Type B pancreatic cell (in vitro differentiated cells): Measurements from ENCODE around the gene STK32B. TPM values are rescaled to one million over a fixed set of nuclear protein-coding genes. Genes with fewer than 3 reads are reported as not detected.

ENCODE experiments used
- DNase-seq: peaks from one replicate; pipeline ENCODE4 v3.0.0; 2021; ENCODE audit warnings: mixed read lengths; ENCODE audit not compliant: unreplicated experiment; ENCODE audit errors: extremely low spot score
- H3K27ac Mint-ChIP-seq: 2 replicates; pipeline ENCODE4 v1.8.0; 2021; ENCODE audit warnings: mild to moderate bottlenecking, mixed read lengths
- H3K27me3 Mint-ChIP-seq: 2 replicates; pipeline ENCODE4 v1.8.0; 2021; ENCODE audit warnings: mixed read lengths
- H3K36me3 Mint-ChIP-seq: 2 replicates; pipeline ENCODE4 v1.8.0; 2021; ENCODE audit warnings: mixed read lengths
- H3K4me1 Mint-ChIP-seq: one replicate; pipeline ENCODE4 v1.8.0; 2021; ENCODE audit warnings: mixed read lengths; ENCODE audit not compliant: unreplicated experiment
- H3K4me3 Mint-ChIP-seq: 2 replicates; pipeline ENCODE4 v1.8.0; 2021; ENCODE audit warnings: mild to moderate bottlenecking, mixed read lengths
- H3K9me3 Mint-ChIP-seq: 2 replicates; pipeline ENCODE4 v1.8.0; 2021; ENCODE audit warnings: mixed read lengths
- total RNA-seq: library from RNA; stranded (reverse); gene quantifications from 2 replicates; pipeline ENCODE4 v1.2.1, GENCODE V29; 2021; ENCODE audit warnings: low replicate concordance
- TF ChIP-seq, protein P1 (sequence below): fragments of 200-600 bp; sonication (generic); conservative IDR thresholded peaks from 2 replicates; pipeline ENCODE4 v1.5.0; 2021; ENCODE audit warnings: antibody characterized with exemption, mild to moderate bottlenecking

The STK32B gene
- total RNA-seq, 1 donor from 2014 or later, result 3.0 TPM

DNA sequence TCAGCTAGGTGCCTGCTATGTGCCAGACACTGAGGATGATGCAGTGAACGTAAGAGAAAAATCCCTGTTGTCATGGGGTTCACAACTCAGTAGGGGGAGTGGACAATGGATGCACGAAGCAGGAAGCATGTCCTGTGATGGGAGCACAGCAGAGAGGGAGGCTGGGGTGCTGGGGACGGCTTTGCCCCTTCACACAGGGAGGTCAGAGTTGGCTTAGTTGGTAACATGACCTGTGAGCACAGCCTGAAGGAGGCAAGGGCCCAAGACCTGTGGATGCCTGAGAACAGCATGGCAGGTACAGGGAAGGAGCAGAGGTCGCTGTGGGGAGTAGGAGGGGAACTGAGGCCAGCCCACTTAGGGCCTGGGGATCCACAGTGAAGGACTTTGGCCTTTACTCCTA lies 109.4 kb downstream of the STK32B start:
- Mint-ChIP-seq H3K4me1 (peaks cover 11% of the 10 kb centered on the region), H3K36me3 (no peaks in the 10 kb centered on the region), H3K27ac (no peak overlapping the region), H3K9me3 (no peaks in the 10 kb centered on the region), H3K27me3 (peaks cover 39% of the 10 kb centered on the region), H3K4me3 (no peak overlapping the region)
- DNase-seq, result no peak
- TF ChIP-seq, protein P1, sequence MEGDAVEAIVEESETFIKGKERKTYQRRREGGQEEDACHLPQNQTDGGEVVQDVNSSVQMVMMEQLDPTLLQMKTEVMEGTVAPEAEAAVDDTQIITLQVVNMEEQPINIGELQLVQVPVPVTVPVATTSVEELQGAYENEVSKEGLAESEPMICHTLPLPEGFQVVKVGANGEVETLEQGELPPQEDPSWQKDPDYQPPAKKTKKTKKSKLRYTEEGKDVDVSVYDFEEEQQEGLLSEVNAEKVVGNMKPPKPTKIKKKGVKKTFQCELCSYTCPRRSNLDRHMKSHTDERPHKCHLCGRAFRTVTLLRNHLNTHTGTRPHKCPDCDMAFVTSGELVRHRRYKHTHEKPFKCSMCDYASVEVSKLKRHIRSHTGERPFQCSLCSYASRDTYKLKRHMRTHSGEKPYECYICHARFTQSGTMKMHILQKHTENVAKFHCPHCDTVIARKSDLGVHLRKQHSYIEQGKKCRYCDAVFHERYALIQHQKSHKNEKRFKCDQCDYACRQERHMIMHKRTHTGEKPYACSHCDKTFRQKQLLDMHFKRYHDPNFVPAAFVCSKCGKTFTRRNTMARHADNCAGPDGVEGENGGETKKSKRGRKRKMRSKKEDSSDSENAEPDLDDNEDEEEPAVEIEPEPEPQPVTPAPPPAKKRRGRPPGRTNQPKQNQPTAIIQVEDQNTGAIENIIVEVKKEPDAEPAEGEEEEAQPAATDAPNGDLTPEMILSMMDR, result no peak

DNA sequence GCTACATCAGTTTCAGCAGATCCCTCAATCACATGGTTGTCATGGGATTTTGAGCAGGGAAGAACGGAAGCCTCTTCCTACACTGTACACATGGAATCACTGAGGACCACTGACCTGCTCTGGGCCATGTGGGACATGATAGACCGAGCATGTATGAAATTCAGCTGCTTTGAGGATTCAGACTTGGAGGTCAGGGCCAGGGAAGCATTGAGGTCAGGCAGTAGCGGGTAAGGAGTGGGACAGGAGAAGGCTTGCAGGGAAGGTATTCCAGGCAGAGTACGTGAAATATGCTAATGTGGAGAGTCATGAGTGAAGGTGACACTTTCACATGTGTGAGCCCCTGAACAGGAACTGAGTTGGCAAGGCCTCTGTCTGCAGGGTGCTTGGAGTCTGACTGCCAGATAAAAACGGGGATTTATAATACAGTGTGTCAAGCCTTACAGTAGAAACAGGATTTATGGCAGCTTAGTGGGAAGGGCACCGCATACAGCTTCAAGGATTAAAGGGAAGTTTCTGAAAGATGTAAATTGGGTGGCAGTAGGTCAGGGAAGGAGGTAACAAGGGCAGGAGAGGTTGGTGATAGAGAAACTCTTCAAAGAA lies 111.7 kb downstream of the STK32B start:
- Mint-ChIP-seq H3K4me1 (peaks cover 4% of the 10 kb centered on the region), H3K27ac (no peak overlapping the region), H3K27me3 (peaks cover 39% of the 10 kb centered on the region), H3K4me3 (no peak overlapping the region), H3K36me3 (no peaks in the 10 kb centered on the region), H3K9me3 (no peaks in the 10 kb centered on the region)
- DNase-seq, result no peak
- TF ChIP-seq, protein P1, result no peak

- TF ChIP-seq, protein P1, result no peak
- Mint-ChIP-seq H3K4me1 (peaks cover 4% of the 10 kb centered on the region), H3K27me3 (peaks cover 31% of the 10 kb centered on the region), H3K4me3 (no peak overlapping the region), H3K9me3 (no peaks in the 10 kb centered on the region), H3K36me3 (no peaks in the 10 kb centered on the region), H3K27ac (no peak overlapping the region)
- no peak for DNase-seq
These were observed 113.1 kb downstream of the STK32B start for GRCh38 chr4:5164221-5164912.

GRCh38 chr4:5165420-5166369 lies 114.4 kb downstream of the STK32B start:
- no peaks in the 10 kb centered on the region for H3K9me3 Mint-ChIP-seq
- peaks cover 4% of the 10 kb centered on the region for H3K4me1 Mint-ChIP-seq
- no peak overlapping the region for H3K27ac Mint-ChIP-seq
- TF ChIP-seq, protein P1, result no peak
- no peak overlapping the region for H3K4me3 Mint-ChIP-seq
- H3K27me3 Mint-ChIP-seq, result peaks cover 28% of the 10 kb centered on the region
- H3K36me3 Mint-ChIP-seq, result no peaks in the 10 kb centered on the region
- DNase-seq, result peak; percentile 48

DNA sequence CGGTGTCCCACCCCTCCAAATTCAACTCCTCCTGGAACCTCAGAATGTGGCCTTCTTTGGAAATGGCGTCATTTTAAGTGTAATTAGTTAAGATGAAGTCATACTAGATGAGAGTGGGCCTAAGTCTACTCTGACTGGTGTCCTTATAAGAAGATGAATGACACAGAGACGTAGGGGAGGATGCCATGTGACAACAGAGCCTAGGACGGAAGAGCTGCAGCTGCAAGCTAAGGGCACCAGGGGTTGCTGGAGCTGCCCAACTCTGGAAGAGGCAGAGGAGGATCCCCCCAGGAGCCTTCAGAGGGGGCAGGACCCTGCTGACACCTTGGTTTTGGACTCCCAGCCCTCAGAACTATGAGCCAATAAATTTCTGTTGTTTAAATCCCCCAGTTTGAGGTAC lies 115.1 kb downstream of the STK32B start:
- Mint-ChIP-seq H3K27ac (no peak overlapping the region), H3K4me3 (no peak overlapping the region)

More for the DNA sequence above, 115.1 kb downstream of the STK32B start:
- H3K9me3 Mint-ChIP-seq, result no peaks in the 10 kb centered on the region
- H3K36me3 Mint-ChIP-seq, result no peaks in the 10 kb centered on the region
- TF ChIP-seq, protein P1, result no peak
- peaks cover 27% of the 10 kb centered on the region for H3K27me3 Mint-ChIP-seq
- DNase-seq, result no peak
- H3K4me1 Mint-ChIP-seq, result peaks cover 4% of the 10 kb centered on the region
